GM21576 (cell line): ENCODE data around the gene SNRNP200.
"Not testable (repeated sequence)": the region's sequence is repeated elsewhere in the genome, so short reads cannot be mapped to it uniquely, and the experiment has no call there.

Experiments
- ATAC-seq: cut with Tn5 transposase; IDR thresholded peaks from one replicate; pipeline ENCODE4 v1.9.1; 2021; ENCODE audit warnings: mild to moderate bottlenecking, moderate library complexity; ENCODE audit not compliant: unreplicated experiment

SNRNP200 gene

GRCh38 chr2:96276787-96277499 is 28.4 kb downstream of the SNRNP200 start:
- no peak for ATAC-seq

GRCh38 chr2:96274355-96275056 is 30.8 kb downstream of the SNRNP200 start:
- ATAC-seq: no peak

GRCh38 chr2:96273763-96274162 is 31.6 kb downstream of the SNRNP200 start:
- no peak for ATAC-seq

GRCh38 chr2:96271995-96272394 is 33.4 kb downstream of the SNRNP200 start:
- ATAC-seq: no peak

- ATAC-seq: no peak
These were observed 38.0 kb downstream of the SNRNP200 start for GRCh38 chr2:96267159-96267971.

- peak; percentile 88 for ATAC-seq
These were observed 39.3 kb downstream of the SNRNP200 start, which contains the start of the genes CIAO1 and TMEM127 for GRCh38 chr2:96265840-96266679. TSS of gene CIAO1 (plus strand) at chr2:96266225. CDS start at chr2:96266351, 126 bp downstream. TSS of gene TMEM127 (minus strand) at chr2:96265997. CDS start at chr2:96265381, 616 bp downstream.

GRCh38 chr2:96265349-96265839 is 40.0 kb downstream of the SNRNP200 start:
- peak; percentile 20 for ATAC-seq

GRCh38 chr2:96264656-96265348 is 40.5 kb downstream of the SNRNP200 start:
- peak; percentile 11 for ATAC-seq

GRCh38 chr2:96264086-96264485 is 41.3 kb downstream of the SNRNP200 start:
- ATAC-seq: no peak

GRCh38 chr2:96262306-96262705 is 43.0 kb downstream of the SNRNP200 start:
- no peak for ATAC-seq

- ATAC-seq: no peak
These were observed 43.9 kb downstream of the SNRNP200 start for GRCh38 chr2:96261328-96262003.

GRCh38 chr2:96260387-96261260 is 44.7 kb downstream of the SNRNP200 start:
- ATAC-seq: peak; percentile 40

- no peak for ATAC-seq
These were observed 45.8 kb downstream of the SNRNP200 start for GRCh38 chr2:96259497-96259921.

GRCh38 chr2:96258166-96259022 is 47.0 kb downstream of the SNRNP200 start:
- no peak for ATAC-seq

- ATAC-seq: not testable (repeated sequence)
These were observed 47.6 kb downstream of the SNRNP200 start for GRCh38 chr2:96257744-96258143.

- no peak for ATAC-seq
These were observed 48.7 kb downstream of the SNRNP200 start for GRCh38 chr2:96256611-96257113.

- ATAC-seq: no peak
These were observed 50.8 kb downstream of the SNRNP200 start for GRCh38 chr2:96254571-96254970.
